Right lobe of liver (tissue), 6 donors: ENCODE results near the gene TMEM100. TPM values are rescaled to one million over a fixed set of nuclear protein-coding genes. Genes with fewer than 3 reads are reported as not detected.

Source experiments
- ATAC-seq, 4 donors: fragments of 200-7000 bp; cut with Tn5 transposase; one replicate each; pipeline ENCODE4 v1.9.1; 2020; ENCODE audit warnings: mild to moderate bottlenecking in 4 of 4, moderate library complexity in 4 of 4
- DNase-seq, 3 donors: peaks; one replicate each; pipeline ENCODE4 v3.0.0-alpha.2; 2020
- H3K27ac ChIP-seq, 3 donors: fragments of 200-600 bp; one replicate each; pipeline ENCODE4 v1.8.0; 2022
- H3K27me3 ChIP-seq, 2 donors: fragments of 200-600 bp; one replicate each; pipeline ENCODE4 v1.8.0; 2022
- H3K36me3 ChIP-seq, 4 donors: fragments of 200-600 bp; sonication (generic) in 1 of 4; one replicate each; pipeline versions ENCODE4 v1.5.1 to v1.8.0; 2017 to 2022; ENCODE audit warnings: control low read depth in 1 of 4
- H3K4me1 ChIP-seq, 4 donors: fragments of 200-600 bp; sonication (generic) in 1 of 4; one replicate each; pipeline versions ENCODE4 v1.5.1 to v1.8.0; 2017 to 2022; ENCODE audit warnings: control low read depth in 1 of 4
- H3K4me3 ChIP-seq, 3 donors: fragments of 200-600 bp; one replicate each; pipeline ENCODE4 v1.8.0; 2022
- H3K9me3 ChIP-seq, 4 donors: fragments of 200-600 bp; sonication (generic) in 1 of 4; one replicate each; pipeline versions ENCODE4 v1.5.1 to v1.8.0; 2017 to 2022; ENCODE audit warnings: control low read depth in 1 of 4
- POLR2A ChIP-seq: fragments of 450-650 bp; IDR thresholded peaks from one replicate; pipeline ENCODE4 v1.6.1; 2017; ENCODE audit warnings: antibody characterized with exemption, mild to moderate bottlenecking
- WGBS: methylation state at CpG from one replicate; pipeline ENCODE4 v1.1.6; 2018; ENCODE audit warnings: low coverage, low lambda C conversion rate; ENCODE audit not compliant: insufficient coverage; ENCODE audit errors: missing lambda C conversion rate; 5-methylcytosine and 5-hydroxymethylcytosine counted together
- intact Hi-C, 2 donors: fragments of 100-400 bp; cut with DNase I; formaldehyde crosslinking; loops; one replicate each; pipeline versions ENCODE4 v1.11.2 to v1.14.1; 2022
- total RNA-seq, 6 experiments: library from RNA; depleted of rRNA in 2 of 6; stranded (reverse); fragments of >200 nt in 2 of 6; fragmentation: NEBNext Ultra II Directional in 3 of 6; extraction: Animal tissue kit (Norgen Biotek cat#: 25700) in 3 of 6; gene quantifications; one replicate each; pipeline versions ENCODE4 v1.1.0 to v1.2.4, GENCODE V29; 2016 to 2023
- TF ChIP-seq, protein P1 (sequence below), 4 donors: fragments of 200-600 bp in 3 of 4; fragments of 450-650 bp in 1 of 4; IDR thresholded peaks; one replicate each; pipeline versions ENCODE4 v1.5.1 to v1.8.0; 2016 to 2022; ENCODE audit warnings: antibody characterized with exemption in 4 of 4, mild to moderate bottlenecking in 2 of 4
- donor health status: DM: no; HTN: yes; CAD: no.
- donor health status: DM: no; HTN: no; CAD: no.
- donor health status: DM: no; HTN: no; CAD: no.
- donor health status: DM: no; HTN: yes; CAD: no.
- donor health status: DM: no; HTN: yes; CAD: no.

The TMEM100 gene
- total RNA-seq, 6 experiments from 2014 or later: 1.8 to 8.3 (median 4.5) TPM

DNA sequence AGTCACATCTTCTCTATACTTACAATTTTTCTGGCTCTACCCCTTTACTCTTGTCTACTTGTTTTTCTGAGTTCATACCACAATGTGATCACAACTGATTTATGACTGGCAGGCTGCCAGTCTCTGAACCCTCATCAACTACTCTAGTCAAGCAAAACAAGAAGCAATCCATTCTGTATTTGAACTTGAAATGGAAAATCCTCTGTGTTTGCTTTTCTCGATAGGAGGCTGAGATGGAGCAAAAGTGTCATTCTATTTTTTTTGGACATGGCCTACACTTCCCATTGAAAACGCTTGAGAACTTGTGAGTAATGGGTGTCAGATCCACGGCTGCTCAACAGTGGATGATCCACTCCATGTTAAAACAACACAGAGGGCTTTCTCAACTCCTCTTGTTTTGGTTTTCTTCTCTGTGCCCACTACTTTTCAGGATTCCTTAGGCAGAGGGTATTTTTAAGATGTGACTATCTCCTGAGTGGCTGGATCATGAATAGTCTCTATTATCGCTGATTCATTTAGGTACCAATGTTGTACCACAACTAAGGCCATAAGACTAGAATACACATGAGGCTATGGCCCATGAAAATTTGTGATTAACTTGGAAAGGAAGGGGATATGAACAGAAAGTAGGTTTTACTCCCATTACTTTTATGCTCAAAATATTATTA, 11.7 kb downstream of the TMEM100 start:
- no peak for TF ChIP-seq POLR2A
- TF ChIP-seq, protein P1, sequence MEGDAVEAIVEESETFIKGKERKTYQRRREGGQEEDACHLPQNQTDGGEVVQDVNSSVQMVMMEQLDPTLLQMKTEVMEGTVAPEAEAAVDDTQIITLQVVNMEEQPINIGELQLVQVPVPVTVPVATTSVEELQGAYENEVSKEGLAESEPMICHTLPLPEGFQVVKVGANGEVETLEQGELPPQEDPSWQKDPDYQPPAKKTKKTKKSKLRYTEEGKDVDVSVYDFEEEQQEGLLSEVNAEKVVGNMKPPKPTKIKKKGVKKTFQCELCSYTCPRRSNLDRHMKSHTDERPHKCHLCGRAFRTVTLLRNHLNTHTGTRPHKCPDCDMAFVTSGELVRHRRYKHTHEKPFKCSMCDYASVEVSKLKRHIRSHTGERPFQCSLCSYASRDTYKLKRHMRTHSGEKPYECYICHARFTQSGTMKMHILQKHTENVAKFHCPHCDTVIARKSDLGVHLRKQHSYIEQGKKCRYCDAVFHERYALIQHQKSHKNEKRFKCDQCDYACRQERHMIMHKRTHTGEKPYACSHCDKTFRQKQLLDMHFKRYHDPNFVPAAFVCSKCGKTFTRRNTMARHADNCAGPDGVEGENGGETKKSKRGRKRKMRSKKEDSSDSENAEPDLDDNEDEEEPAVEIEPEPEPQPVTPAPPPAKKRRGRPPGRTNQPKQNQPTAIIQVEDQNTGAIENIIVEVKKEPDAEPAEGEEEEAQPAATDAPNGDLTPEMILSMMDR (IDR thresholded peaks at IDR 0.05): no peak
- intact Hi-C loops: no loop called here
- H3K27ac ChIP-seq: no peak overlapping the region

DNA sequence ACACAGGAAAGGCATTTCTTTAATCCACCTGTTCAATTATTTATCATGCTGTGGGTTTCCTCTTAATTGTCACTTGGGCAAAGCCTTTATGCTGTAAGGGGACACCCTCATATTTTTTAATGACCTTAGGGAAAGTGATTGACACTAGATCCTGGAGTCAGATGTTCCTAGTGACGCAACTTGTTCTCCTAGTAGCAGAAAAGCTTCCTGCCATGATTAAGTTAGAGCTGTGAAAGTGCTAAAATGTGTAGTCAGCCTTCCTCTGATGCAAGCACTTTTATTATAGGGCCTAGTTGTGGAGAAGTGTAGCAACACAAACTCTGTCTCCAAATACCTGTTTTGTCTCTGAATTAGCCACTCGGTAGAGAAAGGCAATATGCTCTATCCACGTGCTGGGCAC, 12.3 kb downstream of the TMEM100 start:
- DNase-seq: no peak
- TF ChIP-seq, protein P1 (IDR thresholded peaks at IDR 0.05): no peak
- no peak for TF ChIP-seq POLR2A
- intact Hi-C loops: no loop called here
- Histone ChIP-seq H3K27ac (no peak overlapping the region), H3K9me3 (no peaks in the 10 kb centered on the region), H3K27me3 (no peaks in the 10 kb centered on the region), H3K4me3 (no peak overlapping the region), H3K4me1 (peaks cover 0 to 5% (median 3%) of the 10 kb centered on the region in 4 donors), H3K36me3 (no peaks in the 10 kb centered on the region)
- ATAC-seq: no peak
- 82% methylated on average over 3 of the region's 3 CpGs for WGBS

More for the DNA sequence above, 11.7 kb downstream of the TMEM100 start:
- Histone ChIP-seq H3K9me3 (no peaks in the 10 kb centered on the region), H3K36me3 (no peaks in the 10 kb centered on the region), H3K27me3 (no peaks in the 10 kb centered on the region), H3K4me3 (no peak overlapping the region), H3K4me1 (peaks cover 0 to 1% (median 0%) of the 10 kb centered on the region in 4 donors)
- 82% methylated on average over 4 of the region's 4 CpGs for WGBS
- DNase-seq: no peak
- ATAC-seq: no peak

DNA sequence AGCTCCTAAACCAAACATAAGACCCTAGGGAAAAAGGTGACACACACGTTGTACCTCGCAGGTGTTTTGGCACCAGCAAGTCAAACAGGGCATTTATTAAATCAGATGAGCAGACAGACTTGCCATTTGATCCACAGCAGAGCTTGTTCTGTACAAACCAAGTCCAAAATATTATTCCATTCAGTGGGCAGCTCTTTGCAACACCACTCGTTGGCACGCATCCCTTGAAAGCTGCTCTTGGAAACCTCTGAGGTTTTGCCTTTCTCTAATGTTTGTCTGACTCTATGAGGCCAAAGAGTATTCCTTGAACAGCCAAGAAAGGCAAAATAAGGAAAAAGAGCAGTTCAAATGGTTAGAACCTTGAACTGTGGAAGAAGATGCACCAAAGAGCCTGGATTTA, 12.7 kb downstream of the TMEM100 start:
- H3K27me3 ChIP-seq: no peaks in the 10 kb centered on the region
- no peaks in the 10 kb centered on the region for H3K36me3 ChIP-seq
- H3K4me1 ChIP-seq: peaks cover 0 to 5% (median 4%) of the 10 kb centered on the region in 4 donors
- intact Hi-C loops: no loop called here
- no peaks in the 10 kb centered on the region for H3K9me3 ChIP-seq
- TF ChIP-seq, protein P1 (IDR thresholded peaks at IDR 0.05): no peak
- no peak for TF ChIP-seq POLR2A
- no peak overlapping the region for H3K4me3 ChIP-seq
- no CpG with 5 or more reads among the region's 4 CpGs for WGBS
- no peak for ATAC-seq
- no peak for DNase-seq
- no peak overlapping the region for H3K27ac ChIP-seq

DNA sequence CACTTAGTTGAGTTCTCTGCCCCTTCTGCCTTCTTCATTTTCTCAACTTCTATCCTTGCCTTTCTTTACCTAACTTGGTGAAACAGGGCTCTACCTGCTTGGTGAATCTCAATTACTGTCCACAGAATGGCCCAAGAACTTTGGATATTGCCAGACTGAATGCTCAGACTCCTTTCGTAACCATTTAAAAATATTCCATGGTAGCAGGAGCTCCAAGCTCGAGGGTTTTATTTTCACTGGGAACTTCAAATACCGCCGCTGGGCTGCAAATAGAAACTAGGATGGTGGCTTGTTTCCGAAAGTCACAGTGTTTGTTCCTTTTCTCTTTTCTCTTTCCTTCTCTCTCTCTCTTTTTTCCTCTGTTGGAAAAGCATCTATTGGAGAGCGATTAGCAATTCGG, 13.2 kb downstream of the TMEM100 start:
- H3K27me3 ChIP-seq: no peaks in the 10 kb centered on the region
- WGBS: 85% methylated on average over 7 of the region's 7 CpGs
- H3K36me3 ChIP-seq: no peaks in the 10 kb centered on the region
- no peak for DNase-seq
- peaks cover 0 to 10% (median 4%) of the 10 kb centered on the region in 4 donors for H3K4me1 ChIP-seq
- intact Hi-C loops: no loop called here
- no peak overlapping the region for H3K27ac ChIP-seq
- no peak overlapping the region for H3K4me3 ChIP-seq
- no peak for TF ChIP-seq POLR2A
- TF ChIP-seq, protein P1 (IDR thresholded peaks at IDR 0.05): no peak
- no peaks in the 10 kb centered on the region for H3K9me3 ChIP-seq
- no peak for ATAC-seq
